GM18526 (cell line): ENCODE measurements around the gene NTRK2.

Experiments used
- POLR2A ChIP-seq: IDR thresholded peaks from 3 replicates; pipeline ENCODE4 v1.6.1; 2011; ENCODE audit not compliant: insufficient read length; ENCODE audit errors: extremely low read depth

Gene NTRK2

GRCh38 chr9:84827216-84827765, 157.8 kb downstream of the NTRK2 start:
- no peak for TF ChIP-seq POLR2A

- no peak for TF ChIP-seq POLR2A
Observed at GRCh38 chr9:84828046-84828445, 158.5 kb downstream of the NTRK2 start.

- TF ChIP-seq POLR2A: no peak
Observed at GRCh38 chr9:84829471-84829870, 159.9 kb downstream of the NTRK2 start.

GRCh38 chr9:84829997-84830696, 160.6 kb downstream of the NTRK2 start:
- TF ChIP-seq POLR2A: no peak

GRCh38 chr9:84831377-84831776, 161.8 kb downstream of the NTRK2 start:
- no peak for TF ChIP-seq POLR2A

GRCh38 chr9:84832453-84832852, 162.9 kb downstream of the NTRK2 start:
- no peak for TF ChIP-seq POLR2A

- TF ChIP-seq POLR2A: no peak
Observed at GRCh38 chr9:84834426-84834825, 164.9 kb downstream of the NTRK2 start.

- TF ChIP-seq POLR2A: no peak
Observed at GRCh38 chr9:84835745-84836144, 166.2 kb downstream of the NTRK2 start.

GRCh38 chr9:84838879-84839278, 169.3 kb downstream of the NTRK2 start:
- no peak for TF ChIP-seq POLR2A

- no peak for TF ChIP-seq POLR2A
Observed at GRCh38 chr9:84839541-84839940, 170.0 kb downstream of the NTRK2 start.

GRCh38 chr9:84841931-84842330, 172.4 kb downstream of the NTRK2 start:
- TF ChIP-seq POLR2A: no peak

- no peak for TF ChIP-seq POLR2A
Observed at GRCh38 chr9:84843175-84843824, 173.8 kb downstream of the NTRK2 start.

GRCh38 chr9:84845956-84846900, 176.7 kb downstream of the NTRK2 start:
- no peak for TF ChIP-seq POLR2A

GRCh38 chr9:84846906-84847305, 177.4 kb downstream of the NTRK2 start:
- TF ChIP-seq POLR2A: no peak

GRCh38 chr9:84849049-84849448, 179.5 kb downstream of the NTRK2 start:
- TF ChIP-seq POLR2A: no peak
